NCI-H345 (cell line): ENCODE measurements around the gene RFFL.
"Not testable (repeated sequence)": the region's sequence is repeated elsewhere in the genome, so short reads cannot be mapped to it uniquely, and the experiment has no call there.

Experiments used
- DNase-seq: peaks from one replicate; lab custom pipeline; 2025; lab: John Stamatoyannopoulos, UW

The RFFL gene

DNA sequence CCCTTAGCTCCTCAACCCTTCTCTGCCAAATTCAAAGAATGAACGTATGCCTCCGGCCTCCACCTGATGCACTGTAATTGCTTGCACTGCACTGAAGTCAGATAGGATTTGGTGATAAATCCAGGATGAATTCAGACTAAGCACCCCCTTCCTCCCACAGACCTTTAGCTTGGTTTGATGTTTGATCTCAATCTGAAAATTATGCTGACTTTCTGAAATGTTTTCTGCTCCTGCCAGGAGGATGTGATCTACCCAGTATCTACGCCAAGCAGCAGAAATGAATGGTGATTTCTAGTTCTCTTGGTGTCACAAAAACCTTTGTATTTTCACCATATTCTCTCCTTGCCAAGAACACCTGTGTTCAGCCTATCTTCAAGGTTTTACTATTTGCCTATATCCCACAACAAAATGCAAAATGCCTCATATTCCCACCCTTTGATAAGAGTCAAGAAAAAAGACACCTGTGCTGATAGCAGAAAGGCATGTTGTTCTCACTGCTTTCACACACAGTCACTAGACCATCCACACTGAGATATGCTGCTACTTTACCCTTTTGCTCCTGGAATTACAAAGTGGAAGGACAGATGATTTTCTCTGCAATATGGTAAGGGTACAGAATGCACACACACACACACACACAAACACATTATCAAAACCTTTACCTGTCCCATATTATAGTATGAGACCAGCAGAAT lies 14.7 kb downstream of the RFFL start:
- DNase-seq = no peak

DNA sequence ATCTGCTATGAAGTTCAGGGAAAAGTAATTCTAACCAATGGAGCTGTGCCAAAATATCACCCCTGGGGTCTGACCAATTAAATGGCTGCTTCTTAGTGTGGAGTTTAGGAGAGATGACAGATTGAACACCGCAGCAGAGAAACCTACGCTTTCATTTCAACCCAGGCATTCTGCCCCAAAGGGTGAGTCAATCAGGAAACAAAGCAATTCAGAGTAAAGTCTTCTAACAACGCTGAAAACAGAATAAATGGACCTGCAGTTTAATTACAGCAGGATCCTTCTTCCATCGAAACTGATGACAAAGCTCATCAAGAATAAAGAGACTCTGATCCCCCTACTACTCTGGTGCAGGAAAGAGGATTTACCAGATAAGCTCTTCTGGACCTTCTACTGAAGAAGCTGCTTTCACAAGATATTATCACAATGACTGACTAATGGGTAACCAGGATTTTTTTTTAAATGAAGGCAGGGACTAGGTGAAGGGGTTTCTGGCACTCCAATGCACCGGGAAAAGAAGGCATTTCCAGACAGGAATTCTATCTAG lies 16.7 kb downstream of the RFFL start:
- DNase-seq = no peak

DNA sequence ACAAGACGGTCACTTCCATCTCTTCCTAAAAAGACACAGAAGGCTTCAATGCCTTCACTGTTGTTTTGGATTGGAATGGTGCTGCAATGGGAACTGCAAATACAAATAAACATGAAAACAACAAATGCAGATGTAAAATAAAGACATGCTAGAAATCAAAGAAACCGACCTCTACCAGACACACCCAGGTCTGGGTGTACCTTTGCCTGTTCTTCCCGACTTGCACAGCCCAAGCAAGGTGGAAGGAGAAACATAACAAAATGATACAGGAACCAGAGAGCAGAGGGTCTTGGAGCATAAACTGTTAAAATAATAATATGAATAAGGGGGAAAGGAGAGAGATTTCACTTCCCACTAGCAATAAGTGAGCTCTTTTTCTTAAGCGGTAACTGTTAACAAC lies 17.3 kb downstream of the RFFL start:
- DNase-seq = no peak

DNA sequence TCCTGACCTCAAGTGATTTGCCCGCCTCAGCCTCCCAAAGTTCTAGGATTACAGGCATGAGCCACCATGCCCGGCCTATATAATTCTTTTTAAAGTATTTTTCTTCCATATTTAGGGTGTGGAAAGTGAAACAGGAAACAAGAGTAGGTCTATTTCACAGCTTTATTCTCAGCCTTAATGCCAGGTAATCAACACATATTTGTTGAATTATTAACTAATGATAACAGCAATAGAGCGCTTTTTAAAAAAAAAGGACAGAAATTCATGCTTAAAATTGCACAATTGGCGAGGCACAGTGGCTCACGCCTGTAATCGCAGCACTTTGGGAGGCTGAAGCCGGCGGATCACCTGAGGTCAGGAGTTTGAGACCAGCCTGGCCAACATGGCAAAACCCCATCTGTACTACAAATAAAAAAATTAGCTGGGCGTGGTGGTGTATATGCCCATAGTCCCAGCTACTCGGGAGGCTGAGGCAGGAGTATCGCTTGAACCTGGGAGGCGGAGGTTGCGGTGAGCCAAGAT lies 18.0 kb downstream of the RFFL start:
- not testable (repeated sequence) for DNase-seq

DNA sequence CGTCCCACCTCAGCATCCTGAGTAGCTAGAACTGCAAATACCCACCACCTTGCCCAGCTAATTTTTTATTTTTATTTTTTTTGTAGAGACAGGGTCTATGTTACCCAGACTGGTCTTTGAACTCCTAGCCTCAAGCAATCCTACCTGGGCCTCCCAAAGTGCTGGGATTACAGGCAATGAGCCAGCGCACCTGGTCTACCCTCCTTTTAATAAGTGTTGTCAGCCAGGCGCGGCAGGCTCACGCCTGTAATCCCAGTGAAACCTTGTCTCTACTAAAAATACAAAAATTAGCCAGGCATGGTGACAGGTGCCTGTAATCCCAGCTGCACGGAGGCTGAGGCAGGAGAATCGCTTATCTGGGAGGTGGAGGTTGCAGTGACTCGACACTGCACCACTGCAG lies 19.3 kb downstream of the RFFL start:
- no peak for DNase-seq

DNA sequence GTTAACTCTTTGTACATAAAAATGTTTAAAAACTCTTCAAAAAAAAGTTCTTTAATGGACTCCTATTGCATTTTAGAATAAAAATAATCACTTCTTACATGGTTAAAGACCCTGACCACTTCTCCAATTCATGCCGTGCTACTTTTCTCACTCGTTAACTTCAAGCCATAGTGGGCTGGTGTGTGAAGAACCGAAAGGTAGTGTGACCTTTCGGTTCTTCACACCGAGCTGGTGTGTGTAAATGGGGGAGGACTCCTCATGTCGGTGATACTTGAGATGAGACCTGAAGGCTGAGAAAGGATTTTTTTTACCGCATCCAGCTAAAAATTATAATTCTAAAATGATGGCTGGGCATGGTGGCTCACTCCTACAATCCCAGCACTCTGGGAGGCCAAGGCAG lies 22.1 kb downstream of the RFFL start:
- no peak for DNase-seq

DNA sequence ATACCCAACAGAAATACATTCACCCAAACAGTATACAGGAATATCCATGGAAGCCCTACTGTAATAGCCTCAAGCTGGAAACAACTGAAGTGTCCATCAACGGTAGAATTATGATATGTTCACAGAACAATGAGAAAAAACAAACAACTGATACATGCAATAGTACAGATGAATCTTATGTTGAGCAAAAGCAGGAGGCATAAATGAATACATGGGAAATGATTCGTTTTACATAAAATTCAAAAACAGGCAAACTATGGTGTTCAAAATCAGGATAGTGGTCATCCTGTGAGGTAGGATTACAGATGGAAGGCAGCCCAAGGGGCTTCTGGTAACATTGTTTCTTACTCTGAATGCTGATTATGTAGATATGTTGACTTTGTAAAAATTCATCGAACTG lies 25.1 kb downstream of the RFFL start:
- no peak for DNase-seq

DNA sequence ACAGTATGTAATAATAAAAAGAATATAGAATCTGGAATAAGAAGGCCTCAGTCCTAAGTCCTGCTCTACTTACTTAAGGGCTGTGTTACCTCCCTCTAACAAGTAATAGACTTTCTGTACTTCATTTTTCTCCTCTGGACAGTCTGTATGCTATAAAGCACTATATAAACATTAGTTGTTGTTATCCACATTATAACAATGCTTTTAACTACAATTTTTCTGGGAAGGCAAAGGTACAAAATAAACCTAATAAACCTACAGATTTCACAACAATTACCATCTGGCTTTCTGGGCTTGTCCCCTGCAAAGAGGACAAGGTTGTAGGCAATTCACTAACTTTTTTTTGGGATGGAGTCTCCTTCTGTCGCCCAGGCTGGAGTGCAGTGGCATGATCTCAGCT lies 32.7 kb downstream of the RFFL start:
- DNase-seq = no peak

DNA sequence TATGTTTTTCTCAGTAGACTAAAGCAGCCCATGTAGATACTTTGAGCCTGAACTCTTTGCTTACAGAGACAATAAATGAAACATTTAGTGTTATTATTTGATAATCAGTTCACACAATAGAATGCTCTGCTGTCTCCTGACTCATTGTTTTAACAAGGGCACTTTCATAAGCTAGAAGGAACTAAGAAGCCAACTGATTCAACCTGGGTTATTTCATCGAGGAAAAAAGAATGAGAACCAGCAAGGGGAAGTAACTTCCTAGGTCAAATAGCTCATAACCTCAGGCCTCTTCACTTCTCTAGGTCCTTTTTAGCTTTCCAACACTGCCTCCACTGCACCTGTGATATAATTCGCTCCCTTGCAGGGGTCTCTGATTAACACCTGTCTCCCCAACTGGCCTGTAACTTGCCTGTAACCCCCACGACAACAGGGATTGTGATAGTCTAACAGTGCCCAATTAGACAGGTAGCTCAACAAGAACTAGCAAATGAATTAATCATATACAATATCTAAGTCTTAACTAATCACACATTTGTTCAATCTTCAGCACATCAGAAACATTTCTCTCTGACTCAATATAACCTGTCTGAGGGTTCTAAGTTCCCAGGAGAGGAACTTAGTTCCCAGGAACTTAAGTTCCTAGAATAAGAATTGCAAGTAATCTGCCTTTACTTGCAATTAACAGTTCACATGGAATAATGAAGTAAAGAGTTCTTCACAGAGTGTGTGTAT lies 34.8 kb downstream of the RFFL start:
- no peak for DNase-seq

DNA sequence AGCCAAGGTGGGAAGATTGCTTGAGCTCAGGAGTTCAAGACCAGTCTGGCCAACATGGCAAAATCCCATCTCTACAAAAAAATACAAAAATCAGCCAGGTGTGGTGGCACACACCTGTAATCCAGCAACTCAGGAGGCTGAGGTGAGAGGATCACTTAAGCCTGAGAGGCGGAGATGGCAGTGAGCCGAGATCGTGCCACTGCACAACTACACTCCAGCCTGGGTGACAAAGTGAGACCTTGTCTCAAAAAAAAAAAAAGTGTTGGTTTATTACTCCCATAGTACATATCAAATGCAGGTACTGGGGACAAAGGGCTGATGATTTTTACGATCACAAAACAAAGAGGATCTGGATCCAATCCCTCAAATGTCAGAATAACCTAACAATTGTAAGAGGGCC lies 35.4 kb downstream of the RFFL start:
- not testable (repeated sequence) for DNase-seq

DNA sequence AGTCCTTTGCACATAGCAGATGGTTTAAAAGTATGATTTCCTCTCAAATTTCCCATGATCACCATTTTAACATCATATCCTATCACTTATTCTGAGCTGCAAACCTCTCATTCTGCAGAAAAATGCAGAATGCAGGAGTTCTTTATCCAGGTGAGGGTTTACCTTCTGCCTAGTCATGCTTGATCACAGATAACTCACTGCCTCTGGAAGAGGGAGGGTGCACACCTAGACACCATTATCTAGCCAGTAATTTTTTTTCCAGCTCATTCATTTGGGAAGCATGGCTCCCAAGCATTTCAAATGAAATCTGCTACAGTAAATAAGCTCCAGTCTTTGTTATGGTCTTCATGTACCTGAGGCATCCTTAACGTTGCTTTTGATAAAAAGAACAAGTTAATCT lies 38.0 kb downstream of the RFFL start:
- DNase-seq = no peak

DNA sequence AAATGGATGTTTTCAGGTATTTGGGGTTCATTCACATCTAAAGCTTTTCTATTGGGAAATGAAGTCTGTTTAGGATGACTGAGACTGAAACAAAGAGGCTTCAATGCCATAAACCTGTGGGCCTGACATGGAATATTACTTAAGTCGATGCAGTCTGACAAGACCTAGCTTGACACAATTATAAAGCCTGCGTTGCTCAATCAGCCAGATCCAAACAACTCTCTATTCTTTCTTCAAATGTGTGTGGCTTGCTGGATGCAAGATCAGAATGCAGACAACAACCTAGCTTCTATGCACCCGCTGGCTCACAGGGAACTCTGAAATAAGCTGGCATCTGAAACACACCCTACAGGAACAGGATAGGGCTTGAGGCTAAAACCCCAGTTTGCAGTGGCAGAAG lies 40.0 kb downstream of the RFFL start:
- no peak for DNase-seq

DNA sequence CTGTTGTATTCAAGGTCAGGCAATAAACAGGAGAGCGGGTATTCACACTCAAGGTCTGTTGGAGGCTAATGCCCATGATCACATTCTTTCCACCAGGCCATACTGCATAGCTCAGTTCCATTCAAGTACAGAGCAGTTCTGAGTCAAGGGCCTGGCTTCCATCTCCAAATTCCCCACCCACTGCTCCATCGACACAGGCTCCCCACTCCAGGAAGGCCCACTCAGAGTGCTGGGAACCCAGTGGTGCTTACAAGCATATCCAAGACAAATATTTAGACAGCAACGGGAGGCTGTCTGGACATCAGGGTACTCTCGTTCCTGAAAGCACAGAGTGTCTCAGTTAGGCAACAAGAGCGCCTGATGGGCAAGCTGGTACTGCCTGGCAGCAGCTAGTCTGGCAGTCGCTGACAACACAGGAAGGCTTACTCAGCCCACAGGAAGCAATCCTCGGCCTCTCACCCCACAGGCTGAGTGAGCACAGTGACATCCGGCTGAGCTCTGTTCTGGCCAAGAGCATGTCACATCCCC lies 40.9 kb downstream of the RFFL start:
- DNase-seq = peak; percentile 77

DNA sequence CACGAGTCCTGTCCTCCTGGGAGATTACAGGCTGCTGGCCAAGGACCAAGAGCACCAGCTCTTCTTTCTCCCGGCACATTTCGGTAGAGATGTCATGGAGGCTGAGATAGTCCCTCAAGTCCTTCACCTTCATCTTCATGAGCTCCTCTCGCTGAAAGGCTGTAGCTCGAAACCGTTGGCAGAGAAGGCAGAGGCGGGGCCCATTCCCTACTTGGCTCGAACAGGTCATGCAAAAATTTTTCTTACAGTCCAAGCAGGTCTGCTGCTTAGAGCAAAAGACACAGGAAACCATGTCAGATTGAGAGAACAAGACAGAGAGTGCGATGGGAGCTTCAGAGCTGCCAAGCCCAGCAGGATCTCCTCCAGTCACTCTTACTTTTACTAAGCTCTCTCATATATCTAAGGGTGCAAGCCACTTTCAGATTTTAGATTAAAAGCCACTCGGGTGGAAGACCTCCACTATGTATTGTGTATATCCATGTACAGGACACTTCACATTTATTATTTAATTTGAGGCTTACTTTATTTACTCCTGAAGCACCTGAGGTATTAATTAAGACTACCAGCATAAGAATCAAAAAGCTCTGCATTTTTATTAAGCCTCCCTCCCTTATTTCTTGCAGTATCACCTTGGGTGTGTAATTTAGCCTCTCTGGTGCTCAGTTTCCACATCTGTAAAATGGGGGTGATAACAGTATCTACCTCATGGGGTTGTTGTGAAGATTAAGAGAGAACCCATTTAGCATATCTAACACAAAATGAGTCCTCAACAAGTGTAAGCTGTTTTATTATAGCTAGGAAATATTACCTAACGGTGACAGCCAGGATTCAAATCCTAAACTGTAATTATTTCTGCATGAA lies 41.8 kb downstream of the RFFL start:
- no peak for DNase-seq

DNA sequence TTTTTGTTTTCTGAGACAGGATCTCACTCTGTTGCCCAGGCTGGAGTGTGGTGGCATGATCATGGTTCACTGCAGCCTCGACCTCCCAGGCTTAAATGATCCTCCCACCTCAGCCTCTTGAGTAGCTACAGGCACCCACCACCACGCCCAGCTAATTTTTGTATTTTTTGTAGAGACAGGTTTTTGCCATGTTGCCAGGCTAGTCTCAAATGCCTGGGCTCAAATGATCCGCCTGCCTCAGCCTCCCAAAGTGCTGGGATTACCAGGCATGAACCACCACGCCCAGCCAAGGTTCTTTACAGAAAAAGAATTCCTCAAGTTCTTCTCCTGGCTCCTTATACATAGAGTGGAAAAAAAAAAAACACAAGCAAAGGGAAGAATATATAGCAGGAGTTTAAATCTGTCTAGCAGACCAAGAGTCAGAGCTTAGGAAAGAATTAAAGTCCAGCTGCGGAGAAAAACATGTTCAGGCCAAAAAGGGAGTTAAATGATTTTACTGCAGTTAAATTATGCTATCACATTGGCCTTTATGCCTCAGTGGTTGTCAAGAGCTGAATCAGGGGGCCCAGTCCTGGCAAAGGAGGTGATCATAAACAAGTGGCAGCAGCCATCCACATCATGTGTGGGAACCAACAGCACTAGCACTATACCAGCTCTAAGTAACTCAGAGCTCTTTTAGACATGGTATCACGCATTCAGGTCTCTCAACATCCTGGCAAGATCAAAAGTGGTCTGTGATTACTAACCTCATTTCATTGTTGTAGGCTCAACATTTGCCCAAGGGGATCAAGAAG lies 43.9 kb downstream of the RFFL start:
- DNase-seq = no peak

DNA sequence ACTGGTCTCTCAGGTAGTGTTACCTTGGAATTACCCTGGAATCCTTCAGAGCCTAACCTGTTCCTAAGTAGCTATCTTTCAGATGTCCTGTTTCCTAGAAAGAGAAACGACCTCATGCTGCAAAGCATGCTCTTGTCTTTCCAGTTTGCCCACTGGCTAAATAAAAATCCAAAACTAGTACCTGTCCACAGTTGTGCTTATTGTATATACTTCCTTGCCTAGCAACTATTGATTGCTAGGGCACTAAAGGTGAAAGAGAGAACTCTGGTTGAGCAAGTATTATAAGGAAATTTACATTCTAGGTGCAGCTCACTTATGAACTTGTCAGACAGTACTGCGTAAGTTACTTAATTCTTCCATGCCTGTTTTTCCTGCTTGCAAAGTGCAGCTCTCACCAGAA lies 44.7 kb downstream of the RFFL start:
- no peak for DNase-seq

DNA sequence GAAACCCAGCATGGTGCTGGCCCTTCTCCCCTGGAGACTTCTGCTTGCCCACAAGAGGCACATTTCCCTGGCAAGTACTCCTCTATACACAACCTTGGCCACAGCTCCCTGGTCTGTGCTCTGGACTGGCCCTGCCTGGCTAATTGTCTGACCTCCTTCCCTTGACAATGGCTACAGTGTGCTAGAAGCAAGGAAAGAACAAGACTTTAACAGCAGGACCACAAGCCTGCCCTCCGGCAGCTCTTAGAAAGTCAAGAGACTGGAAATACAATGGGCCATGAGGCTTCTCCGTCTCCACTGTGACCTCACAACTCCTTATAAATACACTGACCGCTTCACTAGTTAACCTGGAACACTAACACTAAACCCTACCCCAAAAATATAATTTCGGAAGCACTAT lies 46.5 kb downstream of the RFFL start:
- no peak for DNase-seq

DNA sequence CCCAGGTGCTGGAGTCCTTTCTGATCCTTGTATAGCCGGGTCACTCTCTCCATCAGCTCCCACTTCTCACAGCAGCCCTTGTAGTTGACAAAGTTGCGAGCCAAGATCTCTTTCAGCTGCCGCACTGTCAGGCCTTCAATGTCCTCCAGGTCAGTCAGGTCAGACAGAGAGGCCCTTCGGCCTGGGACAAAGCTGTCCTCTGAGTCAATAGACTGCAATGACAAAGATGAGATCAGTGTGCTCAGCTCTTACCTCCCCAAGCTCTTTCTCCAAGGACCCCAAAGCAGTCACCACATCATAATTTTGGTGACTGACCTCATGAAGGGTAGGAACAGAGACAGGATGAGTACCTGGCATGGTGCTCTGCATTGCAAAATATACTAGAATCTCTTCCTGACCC lies 47.1 kb downstream of the RFFL start:
- DNase-seq = no peak

DNA sequence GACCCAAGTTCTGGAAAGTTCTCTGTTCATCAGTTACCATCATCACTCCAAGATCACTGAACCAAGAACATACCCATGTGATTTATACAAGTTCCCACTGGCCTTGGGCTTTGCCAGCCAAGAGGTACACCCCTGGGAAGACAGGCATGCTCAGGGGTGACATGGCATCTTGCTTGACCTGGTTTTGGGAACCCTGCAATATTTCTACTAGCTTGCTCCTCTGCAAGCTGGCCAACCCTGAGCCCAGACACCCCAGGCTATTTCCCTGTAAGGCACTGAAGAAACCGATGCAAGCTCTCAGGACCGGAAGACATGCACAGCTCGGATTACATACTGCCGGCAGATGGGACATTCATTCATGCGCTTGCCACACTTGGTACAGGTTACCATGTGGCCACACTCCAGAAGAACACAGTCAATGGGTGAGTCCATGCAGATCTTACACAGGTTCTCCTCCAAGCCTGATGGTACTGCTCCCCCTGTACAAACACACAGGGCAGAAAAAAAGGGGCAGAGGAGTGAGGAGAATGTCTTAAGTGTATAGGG lies 51.8 kb downstream of the RFFL start:
- no peak for DNase-seq

DNA sequence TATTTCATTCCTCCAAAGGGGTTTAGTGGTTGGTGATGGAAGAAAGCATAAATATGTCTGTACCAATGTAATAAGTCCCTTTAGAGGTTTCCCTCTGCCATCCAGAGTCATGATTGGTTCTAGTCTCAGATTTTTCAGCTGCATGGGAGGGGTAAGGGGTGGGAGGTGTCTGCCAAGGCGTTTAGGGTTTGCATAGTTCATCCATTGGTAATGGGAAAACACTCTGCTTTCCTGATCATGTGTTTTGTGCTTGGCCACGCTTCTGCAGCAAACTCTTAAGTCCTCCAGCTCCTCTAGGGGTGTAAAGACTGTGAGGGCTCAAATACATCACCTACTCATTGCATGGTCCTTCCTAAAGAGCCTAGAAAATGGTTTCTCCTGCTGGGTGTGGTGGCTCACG lies 53.4 kb downstream of the RFFL start:
- DNase-seq = no peak

DNA sequence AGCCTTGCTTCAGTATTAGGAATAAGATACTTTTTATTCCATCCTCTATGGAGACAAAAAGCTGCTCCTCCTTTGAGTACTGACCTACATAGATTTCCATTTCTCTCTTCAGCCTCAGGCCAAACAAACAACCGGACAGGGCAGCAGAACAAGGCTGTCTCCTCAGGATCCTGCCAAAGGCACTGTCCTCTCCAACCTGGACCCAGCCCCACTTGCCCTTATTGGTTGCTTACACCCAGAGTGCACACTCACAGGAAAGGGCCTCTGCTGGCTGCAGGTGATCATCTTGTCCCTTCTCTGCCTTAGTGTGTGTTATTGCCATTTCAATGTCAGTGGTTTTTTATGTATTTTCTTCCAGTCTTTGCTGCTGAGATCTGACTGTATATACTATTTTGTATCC lies 56.5 kb downstream of the RFFL start:
- DNase-seq = no peak
